Breast epithelium (tissue), 4 donors: Measurements from ENCODE around the gene OR2M2. TPM values are rescaled to one million over a fixed set of nuclear protein-coding genes. Genes with fewer than 3 reads are reported as not detected.

Source experiments
- DNase-seq, 2 donors: peaks; one replicate each; pipeline ENCODE4 v3.0.0-alpha.2; 2019; ENCODE audit warnings: low spot score in 2 of 2
- H3K27ac ChIP-seq, 2 donors: fragments of 200-600 bp; sonication (generic) in 1 of 2; one replicate each; pipeline ENCODE4 v1.5.1; 2016 to 2019; ENCODE audit warnings: mild to moderate bottlenecking in 1 of 2
- H3K27me3 ChIP-seq, 2 donors: fragments of 200-600 bp; sonication (generic) in 1 of 2; one replicate each; pipeline versions ENCODE4 v1.5.1 to v1.6.0; 2017 to 2019; ENCODE audit warnings: control low read depth in 1 of 2, mild to moderate bottlenecking in 1 of 2
- H3K36me3 ChIP-seq: fragments of 200-600 bp; one replicate; pipeline ENCODE4 v1.5.1; 2019
- H3K4me1 ChIP-seq, 2 donors: fragments of 200-600 bp; sonication (generic); one replicate each; pipeline ENCODE4 v1.5.1; 2016 to 2019; ENCODE audit warnings: control low read depth in 1 of 2
- H3K4me3 ChIP-seq, 3 donors: fragments of 200-600 bp; sonication (generic); 1 replicate in 2 of 3; 2 replicates in 1 of 3; pipeline ENCODE4 v1.5.1; 2016 to 2019; ENCODE audit warnings: mild to moderate bottlenecking in 3 of 3, moderate library complexity in 2 of 3
- H3K9me3 ChIP-seq, 2 donors: fragments of 200-600 bp; sonication (generic) in 1 of 2; one replicate each; pipeline ENCODE4 v1.5.1; 2016 to 2019; ENCODE audit warnings: control low read depth in 1 of 2
- CTCF ChIP-seq, 3 donors: fragments of 450-650 bp; IDR thresholded peaks; one replicate each; pipeline ENCODE4 v1.5.1; 2016 to 2017; ENCODE audit warnings: antibody characterized with exemption in 3 of 3, mild to moderate bottlenecking in 3 of 3, moderate library complexity in 3 of 3
- POLR2A ChIP-seq: fragments of 450-650 bp; IDR thresholded peaks from one replicate; pipeline ENCODE4 v1.6.1; 2016; ENCODE audit warnings: antibody characterized with exemption, mild to moderate bottlenecking, moderate library complexity
- POLR2AphosphoS5 ChIP-seq, 3 donors: sonication (generic); formaldehyde crosslinking; IDR thresholded peaks; one replicate each; pipeline ENCODE4 v1.6.1; 2017; ENCODE audit warnings: antibody characterized with exemption in 3 of 3
- intact Hi-C: fragments of 100-400 bp; cut with DNase I; formaldehyde crosslinking; loops from one replicate; pipeline ENCODE4 v1.15.1; 2023; ENCODE audit warnings: low total_unique reads
- total RNA-seq, 3 donors: library from RNA; depleted of rRNA; stranded (reverse); fragments of >200 nt; gene quantifications; one replicate each; pipeline ENCODE4 v1.1.0, GENCODE V29; 2016

The OR2M2 gene
- total RNA-seq, 3 donors from 2014 or later, result not detected

GRCh38 chr1:248196965-248197364, 22.3 kb downstream of the OR2M2 start, which contains the start of gene OR2M3:
TSS of gene OR2M3 (plus strand) at chr1:248197265. CDS start at chr1:248203068, 5,803 bp downstream.
- no peak within 1 kb of the TSS for H3K4me3 ChIP-seq
- no peaks in the 10 kb centered on the region for H3K4me1 ChIP-seq
- no peaks in the 10 kb centered on the region for H3K36me3 ChIP-seq
- H3K27me3 ChIP-seq, result no peaks in the 10 kb centered on the region
- DNase-seq, result no peak
- intact Hi-C loops, result no loop called here
- H3K27ac ChIP-seq, result no peak within 1 kb of the TSS
- TF ChIP-seq POLR2AphosphoS5 (IDR thresholded peaks at IDR 0.05), result no peak
- no peak for TF ChIP-seq POLR2A
- TF ChIP-seq CTCF (IDR thresholded peaks at IDR 0.05), result no peak
- H3K9me3 ChIP-seq, result no peaks in the 10 kb centered on the region

- intact Hi-C loops, result no loop called here
- no peak for TF ChIP-seq POLR2A
- TF ChIP-seq CTCF (IDR thresholded peaks at IDR 0.05), result no peak
- TF ChIP-seq POLR2AphosphoS5 (IDR thresholded peaks at IDR 0.05), result no peak
- no peak for DNase-seq
- no peak overlapping the region for H3K27ac ChIP-seq
- no peaks in the 10 kb centered on the region for H3K27me3 ChIP-seq
- H3K4me3 ChIP-seq, result no peak overlapping the region
- peaks cover 4% of the 10 kb centered on the region for H3K36me3 ChIP-seq
- H3K4me1 ChIP-seq, result no peaks in the 10 kb centered on the region
- peaks cover 0 to 33% of the 10 kb centered on the region in 2 donors for H3K9me3 ChIP-seq
Observed at GRCh38 chr1:248215880-248216279, 41.3 kb downstream of the OR2M2 start.

- Histone ChIP-seq H3K27me3 (no peaks in the 10 kb centered on the region), H3K4me1 (no peaks in the 10 kb centered on the region), H3K27ac (no peak overlapping the region), H3K9me3 (peaks cover 0 to 12% of the 10 kb centered on the region in 2 donors), H3K4me3 (no peak overlapping the region), H3K36me3 (no peaks in the 10 kb centered on the region)
- no peak for TF ChIP-seq POLR2A
- TF ChIP-seq POLR2AphosphoS5 (IDR thresholded peaks at IDR 0.05), result no peak
- no peak for TF ChIP-seq CTCF (IDR thresholded peaks at IDR 0.05)
- no peak for DNase-seq
- intact Hi-C loops, result no loop called here
Observed at GRCh38 chr1:248225537-248225936, 50.9 kb downstream of the OR2M2 start.

GRCh38 chr1:248229360-248229908, 54.8 kb downstream of the OR2M2 start:
- intact Hi-C loops, result no loop called here
- no peaks in the 10 kb centered on the region for H3K27me3 ChIP-seq
- peaks cover 0 to 9% of the 10 kb centered on the region in 2 donors for H3K9me3 ChIP-seq
- no peak for DNase-seq
- no peaks in the 10 kb centered on the region for H3K36me3 ChIP-seq
- H3K4me1 ChIP-seq, result no peaks in the 10 kb centered on the region
- TF ChIP-seq POLR2A, result no peak
- no peak for TF ChIP-seq CTCF (IDR thresholded peaks at IDR 0.05)
- no peak for TF ChIP-seq POLR2AphosphoS5 (IDR thresholded peaks at IDR 0.05)
- no peak overlapping the region for H3K27ac ChIP-seq
- no peak overlapping the region for H3K4me3 ChIP-seq

Other genes with a start within 250 kb of the OR2M2 start
- gene OR2AJ1, start 249.9 kb upstream of the OR2M2 start, total RNA-seq, result not detected
- gene OR2L8, start 226.0 kb upstream of the OR2M2 start, total RNA-seq, result 1 to 10 TPM in 1 of 3 donors, under 1 TPM in 1, not detected in 1; 0.73 to 1.3 TPM
- gene OR2AK2, start 209.6 kb upstream of the OR2M2 start, total RNA-seq, result under 1 TPM in 1 of 3 donors, not detected in 2; 0.44 TPM
- gene OR2L5, start 161.2 kb upstream of the OR2M2 start, total RNA-seq, result under 1 TPM in 2 of 3 donors, not detected in 1; 0.44 to 0.66 TPM
- gene OR2L2, start 144.8 kb upstream of the OR2M2 start, total RNA-seq, result under 1 TPM in 2 of 3 donors, not detected in 1; 0.66 to 0.73 TPM
- under 1 TPM in 2 of 3 donors, not detected in 1; 0.15 to 0.33 TPM for gene OR2L3, start 128.0 kb upstream of the OR2M2 start, total RNA-seq
- gene OR2L13, start 79.6 kb upstream of the OR2M2 start, total RNA-seq, result under 1 TPM in 2 of 3 donors, not detected in 1; 0.29 to 0.33 TPM
- not detected for gene OR2M5, start 29.7 kb upstream of the OR2M2 start, total RNA-seq
- under 1 TPM in 2 of 3 donors, not detected in 1; under 0.01 to 0.29 TPM for gene OR2M3, start 22.4 kb downstream of the OR2M2 start, total RNA-seq
- gene OR2M4, start 56.6 kb downstream of the OR2M2 start, total RNA-seq, result under 1 TPM in 2 of 3 donors, not detected in 1; under 0.01 to 0.29 TPM
- not detected for gene OR2T33, start 103.2 kb downstream of the OR2M2 start, total RNA-seq
- not detected for gene OR2T12, start 128.6 kb downstream of the OR2M2 start, total RNA-seq
- not detected for gene OR2M7, start 149.7 kb downstream of the OR2M2 start, total RNA-seq
- gene OR14C36, start 174.0 kb downstream of the OR2M2 start, total RNA-seq, result not detected
- gene OR2T4, start 186.8 kb downstream of the OR2M2 start, total RNA-seq, result not detected
- gene OR2T6, start 200.9 kb downstream of the OR2M2 start, total RNA-seq, result not detected
- not detected for gene OR2T1, start 228.2 kb downstream of the OR2M2 start, total RNA-seq